SJCRH30 (cell line): ENCODE results near the gene FHIT. TPM values are rescaled to one million over a fixed set of nuclear protein-coding genes. Genes with fewer than 3 reads are reported as not detected.

ENCODE experiments used
- DNase-seq, 2 experiments: peaks; one replicate each; pipeline ENCODE4 v3.0.0-alpha.2; 2015 to 2020
- H3K27ac ChIP-seq: fragments of 250-450 bp; sonication (Bioruptor Pico); 2 replicates; pipeline ENCODE4 v1.5.1; 2020; ENCODE audit warnings: mild to moderate bottlenecking, moderate library complexity
- H3K27me3 ChIP-seq: fragments of 250-450 bp; sonication (Bioruptor Pico); 2 replicates; pipeline ENCODE4 v1.5.1; 2020; ENCODE audit warnings: mild to moderate bottlenecking, moderate library complexity
- H3K36me3 ChIP-seq: fragments of 250-450 bp; sonication (Bioruptor Pico); 2 replicates; pipeline ENCODE4 v1.5.1; 2020; ENCODE audit warnings: mild to moderate bottlenecking, moderate library complexity
- H3K4me1 ChIP-seq: fragments of 250-450 bp; sonication (Bioruptor Pico); 2 replicates; pipeline ENCODE4 v1.5.1; 2020; ENCODE audit warnings: mild to moderate bottlenecking, moderate library complexity
- H3K4me3 ChIP-seq: fragments of 250-450 bp; sonication (Bioruptor Pico); 2 replicates; pipeline ENCODE4 v1.5.1; 2020; ENCODE audit warnings: mild to moderate bottlenecking, moderate library complexity
- H3K9me3 ChIP-seq: fragments of 250-450 bp; sonication (Bioruptor Pico); replicated peaks from 2 replicates; pipeline ENCODE4 v1.5.1; 2020; ENCODE audit warnings: mild to moderate bottlenecking, moderate library complexity
- total RNA-seq: library from RNA; depleted of rRNA; stranded (reverse); fragments of >200 nt; shearing (Covaris generic); gene quantifications from 2 replicates; pipeline ENCODE4 v1.2.3, GENCODE V29; 2014

FHIT gene
- total RNA-seq, 1 experiment from 2014 or later = 2.2 TPM

- H3K9me3 ChIP-seq = no peaks in the 10 kb centered on the region
- H3K27me3 ChIP-seq = no peaks in the 10 kb centered on the region
- DNase-seq = no peak
- no peaks in the 10 kb centered on the region for H3K36me3 ChIP-seq
- H3K4me3 ChIP-seq = no peak overlapping the region
- no peak overlapping the region for H3K27ac ChIP-seq
- H3K4me1 ChIP-seq = no peaks in the 10 kb centered on the region
These were observed 885.9 kb downstream of the FHIT start for GRCh38 chr3:60365360-60365759.

DNA sequence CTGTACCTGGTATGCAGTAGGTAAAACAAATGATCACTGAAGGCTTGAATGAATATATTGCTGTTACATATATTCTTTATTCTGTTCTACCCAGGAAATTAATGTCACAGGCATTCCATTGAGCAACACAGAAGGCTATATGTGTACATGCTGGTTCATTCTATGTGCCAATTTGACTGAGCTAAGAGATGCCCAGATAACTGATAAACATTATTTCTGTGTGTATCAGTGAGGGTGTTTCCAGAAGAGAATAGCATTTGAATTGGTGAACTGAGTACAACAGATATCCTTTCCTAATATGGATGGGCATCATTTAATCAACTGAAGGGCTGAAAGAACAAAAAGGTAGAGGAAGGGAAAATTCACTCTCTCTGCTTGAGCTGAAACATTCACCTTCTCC lies 886.8 kb downstream of the FHIT start:
- DNase-seq = no peak
- Histone ChIP-seq H3K9me3 (no peaks in the 10 kb centered on the region), H3K4me3 (no peak overlapping the region), H3K27me3 (no peaks in the 10 kb centered on the region), H3K27ac (no peak overlapping the region), H3K4me1 (no peaks in the 10 kb centered on the region), H3K36me3 (no peaks in the 10 kb centered on the region)

- no peaks in the 10 kb centered on the region for H3K27me3 ChIP-seq
- no peak for DNase-seq
- H3K9me3 ChIP-seq = no peaks in the 10 kb centered on the region
- H3K27ac ChIP-seq = no peak overlapping the region
- H3K4me3 ChIP-seq = no peak overlapping the region
- H3K4me1 ChIP-seq = no peaks in the 10 kb centered on the region
- no peaks in the 10 kb centered on the region for H3K36me3 ChIP-seq
These were observed 887.4 kb downstream of the FHIT start for GRCh38 chr3:60363817-60364216.

- Histone ChIP-seq H3K4me3 (no peak overlapping the region), H3K9me3 (no peaks in the 10 kb centered on the region), H3K27me3 (no peaks in the 10 kb centered on the region), H3K27ac (no peak overlapping the region), H3K4me1 (no peaks in the 10 kb centered on the region), H3K36me3 (no peaks in the 10 kb centered on the region)
- no peak for DNase-seq
These were observed 895.4 kb downstream of the FHIT start for GRCh38 chr3:60355825-60356224.

GRCh38 chr3:60351481-60351880 lies 899.8 kb downstream of the FHIT start:
- no peak for DNase-seq
- Histone ChIP-seq H3K27me3 (no peaks in the 10 kb centered on the region), H3K4me1 (no peaks in the 10 kb centered on the region), H3K4me3 (no peak overlapping the region), H3K27ac (no peak overlapping the region), H3K9me3 (no peaks in the 10 kb centered on the region), H3K36me3 (no peaks in the 10 kb centered on the region)

- no peaks in the 10 kb centered on the region for H3K27me3 ChIP-seq
- H3K27ac ChIP-seq = no peak overlapping the region
- H3K9me3 ChIP-seq = no peaks in the 10 kb centered on the region
These were observed 906.9 kb downstream of the FHIT start for GRCh38 chr3:60344340-60344739.

GRCh38 chr3:60343831-60344230 lies 907.4 kb downstream of the FHIT start:
- Histone ChIP-seq H3K4me3 (no peak overlapping the region), H3K36me3 (no peaks in the 10 kb centered on the region), H3K27ac (no peak overlapping the region), H3K27me3 (no peaks in the 10 kb centered on the region), H3K9me3 (no peaks in the 10 kb centered on the region), H3K4me1 (no peaks in the 10 kb centered on the region)
- no peak for DNase-seq

More at GRCh38 chr3:60344340-60344739, 906.9 kb downstream of the FHIT start:
- Histone ChIP-seq H3K4me3 (no peak overlapping the region), H3K36me3 (no peaks in the 10 kb centered on the region), H3K4me1 (no peaks in the 10 kb centered on the region)
- DNase-seq = no peak

GRCh38 chr3:60339304-60339703 lies 911.9 kb downstream of the FHIT start:
- no peak for DNase-seq
- Histone ChIP-seq H3K9me3 (no peaks in the 10 kb centered on the region), H3K4me1 (no peaks in the 10 kb centered on the region), H3K36me3 (no peaks in the 10 kb centered on the region), H3K27me3 (no peaks in the 10 kb centered on the region), H3K4me3 (no peak overlapping the region), H3K27ac (no peak overlapping the region)

- H3K4me3 ChIP-seq = no peak overlapping the region
- no peaks in the 10 kb centered on the region for H3K36me3 ChIP-seq
- H3K27ac ChIP-seq = no peak overlapping the region
- H3K27me3 ChIP-seq = no peaks in the 10 kb centered on the region
- H3K9me3 ChIP-seq = no peaks in the 10 kb centered on the region
- DNase-seq = no peak
- no peaks in the 10 kb centered on the region for H3K4me1 ChIP-seq
These were observed 913.8 kb downstream of the FHIT start for GRCh38 chr3:60337421-60337820.

DNA sequence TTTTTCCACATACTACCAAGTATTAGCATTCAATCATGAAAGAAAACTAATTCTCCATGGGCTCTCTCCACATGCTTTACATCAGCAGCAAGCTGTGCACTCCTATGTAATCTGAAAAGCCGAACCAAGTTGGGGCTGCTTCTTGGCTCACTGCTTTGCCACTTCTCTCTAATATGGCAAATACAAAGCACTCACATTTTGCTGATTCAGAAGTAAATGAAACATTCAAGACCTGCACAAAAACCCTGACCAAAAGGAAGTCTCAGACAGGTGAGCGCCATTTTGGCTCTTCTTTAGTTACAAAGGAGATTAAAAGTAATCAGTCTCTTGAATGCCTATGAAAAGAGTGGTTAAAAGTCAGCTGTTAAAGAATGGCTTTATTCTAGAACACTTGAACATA lies 915.2 kb downstream of the FHIT start:
- H3K4me3 ChIP-seq = no peak overlapping the region
- no peak overlapping the region for H3K27ac ChIP-seq
- H3K36me3 ChIP-seq = no peaks in the 10 kb centered on the region
- no peaks in the 10 kb centered on the region for H3K4me1 ChIP-seq
- DNase-seq = no peak
- no peaks in the 10 kb centered on the region for H3K27me3 ChIP-seq
- H3K9me3 ChIP-seq = no peaks in the 10 kb centered on the region

DNA sequence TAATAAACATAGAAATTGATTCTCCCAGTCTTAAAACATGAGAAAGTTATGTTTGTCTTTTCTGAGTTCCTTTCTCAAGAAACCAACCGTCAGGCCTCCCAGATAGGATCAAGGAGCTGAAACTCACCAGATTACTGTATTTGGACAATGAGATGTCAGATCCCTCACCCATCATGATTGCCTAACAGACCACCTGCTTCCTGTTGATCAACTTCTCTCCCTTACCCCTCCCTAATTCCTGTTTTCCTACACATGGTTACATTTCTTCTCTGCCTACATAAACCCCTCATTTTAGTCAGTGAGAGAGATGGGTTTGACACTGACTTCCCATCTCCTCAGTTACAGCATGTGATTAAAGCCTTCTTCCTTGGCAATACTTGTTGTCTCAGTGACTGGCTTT lies 917.5 kb downstream of the FHIT start:
- no peaks in the 10 kb centered on the region for H3K4me1 ChIP-seq
- no peaks in the 10 kb centered on the region for H3K9me3 ChIP-seq
- no peaks in the 10 kb centered on the region for H3K36me3 ChIP-seq
- H3K27ac ChIP-seq = no peak overlapping the region
- no peak for DNase-seq
- no peaks in the 10 kb centered on the region for H3K27me3 ChIP-seq
- no peak overlapping the region for H3K4me3 ChIP-seq

GRCh38 chr3:60330107-60330506 lies 921.1 kb downstream of the FHIT start:
- Histone ChIP-seq H3K27me3 (no peaks in the 10 kb centered on the region), H3K27ac (no peak overlapping the region), H3K36me3 (no peaks in the 10 kb centered on the region)

DNA sequence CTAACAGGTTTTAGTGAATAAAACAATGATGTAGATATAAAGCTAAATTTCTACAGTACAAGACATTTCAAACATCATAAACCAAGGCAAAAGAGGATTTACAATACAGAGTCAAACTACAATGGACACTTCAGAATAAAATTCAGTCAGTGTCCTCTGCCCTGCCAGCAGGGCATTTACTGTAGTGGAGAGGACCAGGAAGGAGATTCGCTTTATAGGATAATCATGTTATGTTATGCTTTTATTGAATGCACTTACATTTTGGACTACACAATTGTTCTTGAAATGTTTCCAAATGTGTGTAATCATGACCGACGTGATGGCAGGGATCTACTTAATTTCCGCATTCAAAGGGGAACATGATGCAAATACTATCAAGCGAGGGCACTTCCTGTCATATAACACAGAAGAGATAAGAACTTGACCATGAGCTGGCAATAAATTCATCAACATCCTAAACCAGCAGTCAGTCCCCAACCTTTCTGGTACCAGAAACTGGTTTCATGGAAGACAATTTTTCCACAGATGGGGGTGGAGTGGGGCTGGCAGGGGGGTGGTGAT lies 925.6 kb downstream of the FHIT start:
- Histone ChIP-seq H3K27me3 (no peaks in the 10 kb centered on the region), H3K36me3 (no peaks in the 10 kb centered on the region), H3K4me3 (no peak overlapping the region), H3K27ac (no peak overlapping the region), H3K9me3 (no peaks in the 10 kb centered on the region), H3K4me1 (no peaks in the 10 kb centered on the region)
- no peak for DNase-seq

More at GRCh38 chr3:60330107-60330506, 921.1 kb downstream of the FHIT start:
- H3K9me3 ChIP-seq = no peaks in the 10 kb centered on the region
- no peaks in the 10 kb centered on the region for H3K4me1 ChIP-seq
- no peak overlapping the region for H3K4me3 ChIP-seq
- no peak for DNase-seq

DNA sequence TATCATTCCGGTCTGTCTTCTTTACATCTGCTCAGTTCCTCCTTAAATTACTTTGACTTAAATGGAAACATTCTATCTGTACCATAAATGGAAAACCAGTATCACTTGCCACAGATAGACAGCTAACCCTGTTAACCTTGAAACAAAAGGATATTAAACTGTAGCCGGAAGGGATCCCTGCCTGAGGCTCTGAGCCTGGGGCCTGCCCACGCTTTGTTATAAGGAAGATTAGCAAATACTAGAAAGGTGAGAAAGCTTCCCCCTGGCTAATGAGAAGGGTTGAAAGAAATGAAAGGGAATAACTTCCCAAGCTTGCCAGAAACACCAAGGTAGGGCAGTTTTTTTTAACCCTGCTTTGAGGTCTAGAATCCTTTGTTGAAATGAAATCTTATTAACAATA lies 927.6 kb downstream of the FHIT start:
- Histone ChIP-seq H3K36me3 (no peaks in the 10 kb centered on the region), H3K4me3 (no peak overlapping the region), H3K27me3 (no peaks in the 10 kb centered on the region), H3K4me1 (no peaks in the 10 kb centered on the region), H3K9me3 (no peaks in the 10 kb centered on the region), H3K27ac (no peak overlapping the region)
- DNase-seq = no peak

DNA sequence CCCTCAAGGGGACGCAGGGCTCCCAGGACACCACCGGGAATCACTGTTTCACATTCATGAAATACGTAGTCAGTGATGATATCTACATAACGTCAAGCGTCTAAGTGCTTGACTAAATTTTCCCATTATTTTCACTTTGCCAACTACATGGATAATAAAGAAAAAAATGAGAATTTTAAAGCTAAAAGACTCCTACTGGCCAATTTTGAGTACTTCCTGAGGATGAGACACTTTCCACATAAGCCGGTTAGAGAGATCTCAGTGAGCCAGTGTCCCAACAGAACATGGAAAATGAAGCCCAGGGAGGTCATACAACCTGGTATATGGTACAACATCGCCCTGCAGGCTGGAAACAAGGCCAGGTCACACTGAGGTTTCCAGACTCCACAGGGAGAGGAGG lies 928.1 kb downstream of the FHIT start:
- DNase-seq = no peak
- H3K9me3 ChIP-seq = no peaks in the 10 kb centered on the region
- H3K4me1 ChIP-seq = no peaks in the 10 kb centered on the region

GRCh38 chr3:60322298-60322856 lies 928.9 kb downstream of the FHIT start:
- H3K36me3 ChIP-seq = no peaks in the 10 kb centered on the region
- no peaks in the 10 kb centered on the region for H3K9me3 ChIP-seq
- no peak overlapping the region for H3K4me3 ChIP-seq
- H3K27me3 ChIP-seq = no peaks in the 10 kb centered on the region
- no peak overlapping the region for H3K27ac ChIP-seq
- DNase-seq = no peak
- no peaks in the 10 kb centered on the region for H3K4me1 ChIP-seq

More for the DNA sequence above, 928.1 kb downstream of the FHIT start:
- Histone ChIP-seq H3K27ac (no peak overlapping the region), H3K36me3 (no peaks in the 10 kb centered on the region), H3K27me3 (no peaks in the 10 kb centered on the region), H3K4me3 (no peak overlapping the region)
